Adrenal gland (tissue), 12 donors: ENCODE measurements around the gene MYL12A. TPM values are rescaled to one million over a fixed set of nuclear protein-coding genes. Genes with fewer than 3 reads are reported as not detected.

ENCODE experiments used
- DNase-seq, 7 donors: peaks; one replicate each; pipeline ENCODE4 v3.0.0-alpha.2; 2019 to 2020
- H3K27ac ChIP-seq, 5 donors: fragments of 200-600 bp; sonication (generic) in 4 of 5; 1 replicate in 3 of 5; 2 replicates in 2 of 5; pipeline versions ENCODE4 v1.5.1 to v1.8.0; 2016 to 2020; ENCODE audit warnings: mild to moderate bottlenecking in 1 of 5
- H3K27me3 ChIP-seq: fragments of 200-600 bp; 2 replicates; pipeline ENCODE4 v1.8.0; 2021
- H3K36me3 ChIP-seq, 2 donors: fragments of 200-600 bp; replicated peaks in 1 of 2; 1 replicate in 1 of 2; 2 replicates in 1 of 2; pipeline versions ENCODE4 v1.5.1 to v1.8.0; 2018 to 2022
- H3K4me1 ChIP-seq, 2 donors: fragments of 200-600 bp; replicated peaks in 1 of 2; 1 replicate in 1 of 2; 2 replicates in 1 of 2; pipeline versions ENCODE4 v1.5.1 to v1.8.0; 2018 to 2021
- H3K4me3 ChIP-seq, 4 donors: fragments of 200-600 bp; sonication (generic) in 3 of 4; one replicate each; pipeline ENCODE4 v1.5.1; 2016 to 2018
- H3K9me3 ChIP-seq, 3 donors: fragments of 200-600 bp; sonication (generic) in 1 of 3; replicated peaks in 1 of 3; 1 replicate in 2 of 3; 2 replicates in 1 of 3; pipeline versions ENCODE4 v1.5.1 to v1.8.0; 2016 to 2021
- POLR2A ChIP-seq, 2 donors: fragments of 450-650 bp; IDR thresholded peaks; one replicate each; pipeline ENCODE4 v1.6.1; 2017; ENCODE audit warnings: antibody characterized with exemption in 2 of 2, mild to moderate bottlenecking in 2 of 2, moderate library complexity in 1 of 2
- WGBS, 4 donors: extraction: QIAGEN DNeasy Blood & Tissue Kit in 2 of 4; methylation state at CpG; one replicate each; pipeline versions ENCODE4 v1.1.5 to v1.1.7; 2013 to 2017; 5-methylcytosine and 5-hydroxymethylcytosine counted together
- intact Hi-C, 2 donors: fragments of 100-400 bp; cut with DNase I; formaldehyde crosslinking; loops; one replicate each; pipeline versions ENCODE4 v1.14.1 to v1.15.0; 2022 to 2023
- polyA plus RNA-seq, 3 donors: library from polyadenylated mRNA; stranded (reverse); fragments of 200-250 nt in 2 of 3; fragments of 350-450 nt in 1 of 3; fragmentation: Illumina TruSeq in 1 of 3; extraction: RNeasy Lipid Tissue Mini Kit (QIAGEN cat#74804) in 1 of 3; gene quantifications; one replicate each; pipeline ENCODE4 v1.2.3, GENCODE V29; 2013 to 2014
- total RNA-seq, 9 donors: library from RNA; depleted of rRNA in 4 of 9; stranded (reverse); fragments of >200 nt in 4 of 9; fragments of 120-200 nt in 1 of 9; fragmentation: NEBNext Ultra II Directional in 1 of 9; extraction: Animal tissue kit (Norgen Biotek cat#: 25700) in 1 of 9; gene quantifications; one replicate each; pipeline versions ENCODE4 v1.1.0 to v1.2.4, GENCODE V29; 2013 to 2023
- TF ChIP-seq, protein P1 (sequence below), 6 experiments: fragments of 450-650 bp in 4 of 6; fragments of 200-600 bp in 2 of 6; sonication (generic) in 1 of 6; IDR thresholded peaks; 1 replicate in 5 of 6; 2 replicates in 1 of 6; pipeline versions ENCODE4 v1.5.1 to v1.8.0; 2016 to 2021; ENCODE audit warnings: antibody characterized with exemption in 6 of 6, mild to moderate bottlenecking in 2 of 6, moderate library complexity in 1 of 6
- donor health status: healthy with polysubstance abuse.
- donor health status: Bipolar disorder and iron deficiency.
- donor health status: DM: yes; HTN: yes; CAD: no.
- donor health status: DM: no; HTN: no; CAD: no.
- donor health status: DM: no; HTN: no; CAD: no.
- donor health status: DM: yes; HTN: yes; CAD: no.

Gene MYL12A
- total and polyA plus RNA-seq, 12 donors, result 191 to 436 (median 251) TPM

DNA sequence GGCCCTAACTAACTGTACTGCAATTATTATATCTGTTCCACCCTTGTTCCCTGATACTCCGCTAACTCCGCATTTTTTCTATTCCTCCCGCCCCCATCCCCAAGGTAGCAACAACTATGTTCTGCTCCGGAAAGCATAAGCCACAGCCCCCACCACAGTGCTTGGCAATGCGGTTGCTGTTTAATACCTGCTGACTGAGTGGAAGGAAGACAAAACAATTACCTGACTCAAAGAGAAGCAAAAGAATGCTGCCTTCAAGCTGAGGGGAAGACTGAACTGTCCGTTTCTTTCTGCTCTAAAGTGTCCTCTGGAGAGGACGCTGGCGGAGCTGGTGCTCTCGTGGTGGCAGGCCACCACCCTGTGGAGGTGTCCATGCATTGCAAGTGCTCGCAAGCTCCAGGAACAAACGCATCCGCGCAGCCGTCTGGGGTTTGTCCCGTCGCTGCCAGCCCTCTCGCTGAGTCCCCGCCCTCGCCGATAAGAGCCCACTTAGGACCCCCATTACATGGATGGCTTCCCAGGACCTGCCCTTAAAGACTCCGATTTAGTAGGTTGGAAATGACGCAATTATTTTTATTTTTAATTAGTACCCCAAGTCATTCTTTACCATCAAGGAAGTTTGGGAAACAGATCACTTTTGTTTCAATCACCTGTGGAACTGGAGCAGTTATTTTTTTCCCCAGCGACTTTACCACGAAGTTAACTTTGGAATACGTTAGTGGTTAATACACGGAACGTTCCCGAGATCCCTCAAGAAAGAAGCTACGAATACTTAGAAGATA is 1.6 kb upstream of the MYL12A start:
- WGBS, 4 donors, result 7 to 11% (median 9%) methylated on average over 20 to 29 of the region's 29 CpGs
- peak in 1 of 2 donors; percentile 31 for TF ChIP-seq POLR2A (IDR thresholded peaks at IDR 0.05)
- TF ChIP-seq, protein P1, sequence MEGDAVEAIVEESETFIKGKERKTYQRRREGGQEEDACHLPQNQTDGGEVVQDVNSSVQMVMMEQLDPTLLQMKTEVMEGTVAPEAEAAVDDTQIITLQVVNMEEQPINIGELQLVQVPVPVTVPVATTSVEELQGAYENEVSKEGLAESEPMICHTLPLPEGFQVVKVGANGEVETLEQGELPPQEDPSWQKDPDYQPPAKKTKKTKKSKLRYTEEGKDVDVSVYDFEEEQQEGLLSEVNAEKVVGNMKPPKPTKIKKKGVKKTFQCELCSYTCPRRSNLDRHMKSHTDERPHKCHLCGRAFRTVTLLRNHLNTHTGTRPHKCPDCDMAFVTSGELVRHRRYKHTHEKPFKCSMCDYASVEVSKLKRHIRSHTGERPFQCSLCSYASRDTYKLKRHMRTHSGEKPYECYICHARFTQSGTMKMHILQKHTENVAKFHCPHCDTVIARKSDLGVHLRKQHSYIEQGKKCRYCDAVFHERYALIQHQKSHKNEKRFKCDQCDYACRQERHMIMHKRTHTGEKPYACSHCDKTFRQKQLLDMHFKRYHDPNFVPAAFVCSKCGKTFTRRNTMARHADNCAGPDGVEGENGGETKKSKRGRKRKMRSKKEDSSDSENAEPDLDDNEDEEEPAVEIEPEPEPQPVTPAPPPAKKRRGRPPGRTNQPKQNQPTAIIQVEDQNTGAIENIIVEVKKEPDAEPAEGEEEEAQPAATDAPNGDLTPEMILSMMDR (IDR thresholded peaks at IDR 0.05), result peak; percentile 90 to 98 (median 96)
- Histone ChIP-seq H3K4me1 (peaks cover 14 to 38% of the 10 kb centered on the region in 2 donors), H3K36me3 (no peaks in the 10 kb centered on the region), H3K27me3 (no peaks in the 10 kb centered on the region), H3K9me3 (no peaks in the 10 kb centered on the region), H3K27ac (peak overlapping the region; percentile 69 to 100 (median 97)), H3K4me3 (peak overlapping the region in 2 of 4 donors; percentile 21 to 66)
- peak; percentile 89 to 95 (median 92) for DNase-seq
- intact Hi-C loops, result loop anchor here (5.0 to 10.0 kb wide), 2 partner anchors 311 to 314 kb away; no protein-coding TSS in a partner anchor

DNA sequence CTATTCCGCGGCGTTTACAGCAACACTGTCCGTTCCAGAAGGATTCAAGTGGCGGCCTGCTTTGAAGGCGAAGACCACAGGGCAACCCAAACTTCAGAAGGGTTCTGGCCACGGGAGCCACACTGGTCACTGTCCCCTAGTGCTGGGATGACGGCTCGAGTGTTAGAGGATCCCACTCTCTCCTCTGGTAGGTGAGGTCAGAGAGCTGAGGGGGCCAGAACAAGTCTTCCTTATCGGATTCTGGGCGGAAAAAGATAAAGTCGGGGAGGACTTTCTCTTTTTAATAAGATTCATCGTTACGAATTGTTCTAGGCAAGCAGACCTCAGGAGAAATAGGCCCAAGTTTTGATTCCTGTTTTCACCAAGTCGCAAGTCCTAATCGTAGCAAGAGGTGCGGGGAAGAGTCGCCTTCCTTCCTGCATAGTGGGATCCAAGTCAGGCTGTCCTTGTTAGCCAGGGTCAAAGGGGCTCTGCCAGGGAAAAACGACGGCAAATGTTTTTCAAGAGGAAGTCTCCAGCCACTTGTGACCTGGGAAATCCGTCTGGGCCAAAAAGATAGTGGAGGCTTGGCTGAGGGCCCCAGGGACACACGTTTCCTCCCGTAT is 864 bp upstream of the MYL12A start:
- Histone ChIP-seq H3K27ac (peak overlapping the region; percentile 69 to 100 (median 97)), H3K4me1 (peaks cover 20 to 45% of the 10 kb centered on the region in 2 donors), H3K36me3 (no peaks in the 10 kb centered on the region), H3K4me3 (peak overlapping the region in 2 of 4 donors; percentile 21 to 66), H3K27me3 (no peaks in the 10 kb centered on the region), H3K9me3 (no peaks in the 10 kb centered on the region)
- intact Hi-C loops, result loop anchor here (5.0 to 10.0 kb wide), 2 partner anchors 312 to 314 kb away; no protein-coding TSS in a partner anchor
- peak; percentile 39 to 76 (median 49) for DNase-seq
- 9 to 34% (median 19%) methylated on average over 19 to 23 of the region's 23 CpGs for WGBS, 4 donors
- TF ChIP-seq POLR2A (IDR thresholded peaks at IDR 0.05), result peak in 1 of 2 donors; percentile 72
- TF ChIP-seq, protein P1 (IDR thresholded peaks at IDR 0.05), result no peak

DNA sequence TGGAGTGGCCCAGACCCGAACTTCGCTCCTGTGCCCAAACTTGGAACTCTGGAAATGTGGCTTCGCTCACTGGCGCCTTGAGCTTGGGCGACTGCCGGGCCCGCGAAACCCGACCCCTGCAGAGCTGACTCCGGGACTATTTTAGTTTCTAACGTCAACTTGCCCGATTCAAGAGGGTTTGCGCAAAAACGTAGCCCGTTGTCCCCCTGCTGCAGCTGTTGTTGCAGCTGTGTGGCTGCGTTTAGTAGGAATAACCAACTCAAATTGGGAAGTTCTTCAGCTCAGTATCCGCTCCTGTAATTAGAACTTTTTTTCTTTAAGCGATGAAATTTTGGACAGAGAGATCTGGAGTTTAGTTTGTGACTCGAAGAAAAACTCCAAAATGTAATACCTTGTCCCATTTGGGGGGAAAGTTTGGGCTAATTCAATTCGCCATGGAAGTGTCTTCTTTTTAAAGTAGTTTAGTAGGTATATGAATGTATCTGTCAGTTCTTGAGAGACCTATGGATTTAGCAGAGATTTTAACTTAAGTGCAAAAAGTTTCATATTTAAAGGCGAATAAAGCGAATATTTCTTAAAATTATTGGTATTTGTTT is 559 bp downstream of the MYL12A start:
- no peak for TF ChIP-seq POLR2A (IDR thresholded peaks at IDR 0.05)
- TF ChIP-seq, protein P1 (IDR thresholded peaks at IDR 0.05), result no peak
- no peaks in the 10 kb centered on the region for H3K27me3 ChIP-seq
- H3K36me3 ChIP-seq, result peaks cover 0 to 3% of the 10 kb centered on the region in 2 donors
- peaks cover 20 to 48% of the 10 kb centered on the region in 2 donors for H3K4me1 ChIP-seq
- peak overlapping the region; percentile 69 to 100 (median 97) for H3K27ac ChIP-seq
- intact Hi-C loops, result loop anchor here (5.0 to 10.0 kb wide), 2 partner anchors 313 to 316 kb away; no protein-coding TSS in a partner anchor
- H3K9me3 ChIP-seq, result no peaks in the 10 kb centered on the region
- DNase-seq, result peak in 6 of 7 donors; percentile 44 to 73 (median 61)
- WGBS, 4 donors, result 0 to 1% (median 0%) methylated on average over 13 to 22 of the region's 22 CpGs
- peak overlapping the region; percentile 54 to 93 (median 74) for H3K4me3 ChIP-seq
